ENCODE measurements around the gene PFKFB1. TPM values are rescaled to one million over a fixed set of nuclear protein-coding genes. Genes with fewer than 3 reads are reported as not detected.

The PFKFB1 gene
- total and polyA plus RNA-seq, 4 donors, result 2.9 to 19.2 (median 7.3) TPM

DNA sequence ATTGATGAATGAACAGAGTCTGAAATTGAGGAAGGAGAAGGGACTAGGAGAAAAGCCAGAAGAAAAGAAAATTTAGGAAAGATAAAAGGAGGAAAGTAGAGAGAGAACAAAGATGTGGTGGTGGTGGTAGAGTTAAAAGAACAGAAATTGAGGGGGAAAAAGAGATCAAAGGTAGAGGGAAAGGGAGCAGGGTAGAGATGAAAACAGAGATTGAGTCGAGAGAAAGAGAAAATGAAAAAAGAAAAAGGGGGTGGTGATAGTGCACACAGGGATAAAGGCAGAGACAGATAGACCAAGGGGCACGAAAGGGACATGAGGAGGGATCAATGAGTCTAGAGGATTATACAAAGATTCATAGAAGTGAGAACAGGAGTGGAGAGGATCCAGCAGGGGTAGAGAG is 32.9 kb upstream of the PFKFB1 start:
- Histone ChIP-seq H3K9ac (ENCODE audit: low read depth in 1 of 2, low read length in 2 of 2) (no peak overlapping the region), H3K27ac (ENCODE audit: low read depth in 1 of 2, low read length in 2 of 2) (no peak overlapping the region), H3K36me3 (ENCODE audit: control insufficient read depth in 4 of 4, insufficient read depth in 3 of 4, low read depth in 1 of 4, low read length in 3 of 4) (no peaks in the 10 kb centered on the region), H3K4me3 (ENCODE audit: low read depth in 1 of 3, low read length in 3 of 3) (no peak overlapping the region), H3K4me1 (ENCODE audit: control insufficient read depth in 4 of 4, insufficient read depth in 4 of 4, low read length in 3 of 4) (no peaks in the 10 kb centered on the region), H3K27me3 (ENCODE audit: control insufficient read depth in 4 of 4, insufficient read depth in 4 of 4, low read length in 3 of 4) (no peaks in the 10 kb centered on the region), H3K9me3 (ENCODE audit: control insufficient read depth in 4 of 4, low read length in 3 of 4) (no peaks in the 10 kb centered on the region)
- no peak for DNase-seq (ENCODE audit: low spot score)
- TF ChIP-seq HNF4A (conservative IDR thresholded peaks at IDR 0.05) (no peak), FOXA2 (IDR thresholded peaks at IDR 0.05) (no peak), TAF1 (conservative IDR thresholded peaks at IDR 0.05) (no peak), NR2F2 (IDR thresholded peaks at IDR 0.05) (no peak), SP1 (IDR thresholded peaks at IDR 0.05) (no peak), RAD21 (IDR thresholded peaks at IDR 0.05) (no peak), EGR1 (IDR thresholded peaks at IDR 0.05; ENCODE audit: low read depth in 2 of 2) (no peak), YY1 (IDR thresholded peaks at IDR 0.05) (no peak), FOXA1 (IDR thresholded peaks at IDR 0.05) (no peak), GABPA (IDR thresholded peaks at IDR 0.05 in 1 of 2, conservative IDR thresholded peaks at IDR 0.05 in 1 of 2) (no peak), RXRA (IDR thresholded peaks at IDR 0.05) (no peak), JUND (IDR thresholded peaks at IDR 0.05) (no peak), HNF4G (IDR thresholded peaks at IDR 0.05) (no peak)
- TF ChIP-seq, protein P1, sequence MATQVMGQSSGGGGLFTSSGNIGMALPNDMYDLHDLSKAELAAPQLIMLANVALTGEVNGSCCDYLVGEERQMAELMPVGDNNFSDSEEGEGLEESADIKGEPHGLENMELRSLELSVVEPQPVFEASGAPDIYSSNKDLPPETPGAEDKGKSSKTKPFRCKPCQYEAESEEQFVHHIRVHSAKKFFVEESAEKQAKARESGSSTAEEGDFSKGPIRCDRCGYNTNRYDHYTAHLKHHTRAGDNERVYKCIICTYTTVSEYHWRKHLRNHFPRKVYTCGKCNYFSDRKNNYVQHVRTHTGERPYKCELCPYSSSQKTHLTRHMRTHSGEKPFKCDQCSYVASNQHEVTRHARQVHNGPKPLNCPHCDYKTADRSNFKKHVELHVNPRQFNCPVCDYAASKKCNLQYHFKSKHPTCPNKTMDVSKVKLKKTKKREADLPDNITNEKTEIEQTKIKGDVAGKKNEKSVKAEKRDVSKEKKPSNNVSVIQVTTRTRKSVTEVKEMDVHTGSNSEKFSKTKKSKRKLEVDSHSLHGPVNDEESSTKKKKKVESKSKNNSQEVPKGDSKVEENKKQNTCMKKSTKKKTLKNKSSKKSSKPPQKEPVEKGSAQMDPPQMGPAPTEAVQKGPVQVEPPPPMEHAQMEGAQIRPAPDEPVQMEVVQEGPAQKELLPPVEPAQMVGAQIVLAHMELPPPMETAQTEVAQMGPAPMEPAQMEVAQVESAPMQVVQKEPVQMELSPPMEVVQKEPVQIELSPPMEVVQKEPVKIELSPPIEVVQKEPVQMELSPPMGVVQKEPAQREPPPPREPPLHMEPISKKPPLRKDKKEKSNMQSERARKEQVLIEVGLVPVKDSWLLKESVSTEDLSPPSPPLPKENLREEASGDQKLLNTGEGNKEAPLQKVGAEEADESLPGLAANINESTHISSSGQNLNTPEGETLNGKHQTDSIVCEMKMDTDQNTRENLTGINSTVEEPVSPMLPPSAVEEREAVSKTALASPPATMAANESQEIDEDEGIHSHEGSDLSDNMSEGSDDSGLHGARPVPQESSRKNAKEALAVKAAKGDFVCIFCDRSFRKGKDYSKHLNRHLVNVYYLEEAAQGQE (IDR thresholded peaks at IDR 0.05), result no peak
- TF ChIP-seq, protein P2, sequence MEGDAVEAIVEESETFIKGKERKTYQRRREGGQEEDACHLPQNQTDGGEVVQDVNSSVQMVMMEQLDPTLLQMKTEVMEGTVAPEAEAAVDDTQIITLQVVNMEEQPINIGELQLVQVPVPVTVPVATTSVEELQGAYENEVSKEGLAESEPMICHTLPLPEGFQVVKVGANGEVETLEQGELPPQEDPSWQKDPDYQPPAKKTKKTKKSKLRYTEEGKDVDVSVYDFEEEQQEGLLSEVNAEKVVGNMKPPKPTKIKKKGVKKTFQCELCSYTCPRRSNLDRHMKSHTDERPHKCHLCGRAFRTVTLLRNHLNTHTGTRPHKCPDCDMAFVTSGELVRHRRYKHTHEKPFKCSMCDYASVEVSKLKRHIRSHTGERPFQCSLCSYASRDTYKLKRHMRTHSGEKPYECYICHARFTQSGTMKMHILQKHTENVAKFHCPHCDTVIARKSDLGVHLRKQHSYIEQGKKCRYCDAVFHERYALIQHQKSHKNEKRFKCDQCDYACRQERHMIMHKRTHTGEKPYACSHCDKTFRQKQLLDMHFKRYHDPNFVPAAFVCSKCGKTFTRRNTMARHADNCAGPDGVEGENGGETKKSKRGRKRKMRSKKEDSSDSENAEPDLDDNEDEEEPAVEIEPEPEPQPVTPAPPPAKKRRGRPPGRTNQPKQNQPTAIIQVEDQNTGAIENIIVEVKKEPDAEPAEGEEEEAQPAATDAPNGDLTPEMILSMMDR (IDR thresholded peaks at IDR 0.05; ENCODE audit: low read depth, low read length, missing input control), result no peak
- TF ChIP-seq, protein P3, sequence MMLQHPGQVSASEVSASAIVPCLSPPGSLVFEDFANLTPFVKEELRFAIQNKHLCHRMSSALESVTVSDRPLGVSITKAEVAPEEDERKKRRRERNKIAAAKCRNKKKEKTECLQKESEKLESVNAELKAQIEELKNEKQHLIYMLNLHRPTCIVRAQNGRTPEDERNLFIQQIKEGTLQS (IDR thresholded peaks at IDR 0.05), result no peak
- TF ChIP-seq, protein P4, sequence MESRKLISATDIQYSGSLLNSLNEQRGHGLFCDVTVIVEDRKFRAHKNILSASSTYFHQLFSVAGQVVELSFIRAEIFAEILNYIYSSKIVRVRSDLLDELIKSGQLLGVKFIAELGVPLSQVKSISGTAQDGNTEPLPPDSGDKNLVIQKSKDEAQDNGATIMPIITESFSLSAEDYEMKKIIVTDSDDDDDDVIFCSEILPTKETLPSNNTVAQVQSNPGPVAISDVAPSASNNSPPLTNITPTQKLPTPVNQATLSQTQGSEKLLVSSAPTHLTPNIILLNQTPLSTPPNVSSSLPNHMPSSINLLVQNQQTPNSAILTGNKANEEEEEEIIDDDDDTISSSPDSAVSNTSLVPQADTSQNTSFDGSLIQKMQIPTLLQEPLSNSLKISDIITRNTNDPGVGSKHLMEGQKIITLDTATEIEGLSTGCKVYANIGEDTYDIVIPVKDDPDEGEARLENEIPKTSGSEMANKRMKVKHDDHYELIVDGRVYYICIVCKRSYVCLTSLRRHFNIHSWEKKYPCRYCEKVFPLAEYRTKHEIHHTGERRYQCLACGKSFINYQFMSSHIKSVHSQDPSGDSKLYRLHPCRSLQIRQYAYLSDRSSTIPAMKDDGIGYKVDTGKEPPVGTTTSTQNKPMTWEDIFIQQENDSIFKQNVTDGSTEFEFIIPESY (IDR thresholded peaks at IDR 0.05), result no peak
- TF ChIP-seq, protein P5, sequence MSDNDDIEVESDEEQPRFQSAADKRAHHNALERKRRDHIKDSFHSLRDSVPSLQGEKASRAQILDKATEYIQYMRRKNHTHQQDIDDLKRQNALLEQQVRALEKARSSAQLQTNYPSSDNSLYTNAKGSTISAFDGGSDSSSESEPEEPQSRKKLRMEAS (IDR thresholded peaks at IDR 0.05), result no peak
- 80% methylated on average over 2 of the region's 2 CpGs for WGBS
